Mesendoderm (in vitro differentiated cells): ENCODE data around the gene LIPN.

Source experiments
- DNase-seq: peaks from one replicate; pipeline ENCODE4 v3.0.0; 2013
- H2AK5ac ChIP-seq: 2 replicates; pipeline ENCODE4 v1.6.1; 2013; ENCODE audit warnings: low read length, inconsistent platforms
- H2BK120ac ChIP-seq: 2 replicates; pipeline ENCODE4 v1.6.1; 2013; ENCODE audit warnings: low read depth, mild to moderate bottlenecking, low read length, moderate library complexity, mixed read lengths
- H2BK15ac ChIP-seq: replicated peaks from 2 replicates; pipeline ENCODE4 v1.6.1; 2013; ENCODE audit warnings: low read depth, mild to moderate bottlenecking, moderate library complexity
- H2BK5ac ChIP-seq: 2 replicates; pipeline ENCODE4 v1.6.1; 2013; ENCODE audit warnings: low read length, inconsistent platforms
- H3K18ac ChIP-seq: 2 replicates; pipeline ENCODE4 v1.6.1; 2013; ENCODE audit warnings: mild to moderate bottlenecking, low read length, mixed read lengths
- H3K23ac ChIP-seq: one replicate; pipeline ENCODE4 v1.6.1; 2013; ENCODE audit warnings: low read length
- H3K27ac ChIP-seq: 2 replicates; pipeline ENCODE4 v1.5.1; 2013; ENCODE audit warnings: low read depth, mild to moderate bottlenecking, inconsistent platforms, low read length, moderate library complexity
- H3K27me3 ChIP-seq: 2 replicates; pipeline ENCODE4 v1.6.1; 2013; ENCODE audit warnings: low read length, control low read depth, mild to moderate bottlenecking, inconsistent platforms; ENCODE audit not compliant: insufficient read depth, poor library complexity
- H3K36me3 ChIP-seq: 2 replicates; pipeline ENCODE4 v1.6.1; 2013; ENCODE audit warnings: low read length, inconsistent platforms; ENCODE audit not compliant: control insufficient read depth, insufficient read depth
- H3K4ac ChIP-seq: one replicate; pipeline ENCODE4 v1.6.1; 2013; ENCODE audit warnings: low read depth, mild to moderate bottlenecking, low read length, moderate library complexity
- H3K4me1 ChIP-seq: 2 replicates; pipeline ENCODE4 v1.6.1; 2013; ENCODE audit warnings: low read depth, low read length, inconsistent platforms; ENCODE audit not compliant: control insufficient read depth
- H3K4me2 ChIP-seq: 2 replicates; pipeline ENCODE4 v1.6.1; 2013; ENCODE audit warnings: low read length
- H3K4me3 ChIP-seq: 2 replicates; pipeline ENCODE4 v1.5.1; 2013; ENCODE audit warnings: mild to moderate bottlenecking, low read length
- H3K56ac ChIP-seq: one replicate; pipeline ENCODE4 v1.6.1; 2013; ENCODE audit warnings: low read length
- H3K79me1 ChIP-seq: 2 replicates; pipeline ENCODE4 v1.6.1; 2013; ENCODE audit warnings: low read length, inconsistent platforms
- H3K79me2 ChIP-seq: 2 replicates; pipeline ENCODE4 v1.6.1; 2013; ENCODE audit warnings: mild to moderate bottlenecking, low read length; ENCODE audit not compliant: control insufficient read depth, insufficient read depth
- H3K9ac ChIP-seq: 2 replicates; pipeline ENCODE4 v1.6.1; 2013; ENCODE audit warnings: low read length, inconsistent platforms
- H4K5ac ChIP-seq: one replicate; pipeline ENCODE4 v1.6.1; 2013; ENCODE audit warnings: low read length
- H4K8ac ChIP-seq: one replicate; pipeline ENCODE4 v1.6.1; 2013; ENCODE audit warnings: low read depth, mild to moderate bottlenecking, control low read depth, low read length, moderate library complexity
- WGBS: extraction: QIAGEN DNeasy Blood & Tissue Kit; methylation state at CpG from one replicate; pipeline ENCODE4 v1.1.7; 2013; ENCODE audit warnings: low lambda C conversion rate, missing lambda C conversion rate; ENCODE audit not compliant: insufficient coverage; ENCODE audit errors: extremely low coverage; 5-methylcytosine and 5-hydroxymethylcytosine counted together

The LIPN gene

DNA sequence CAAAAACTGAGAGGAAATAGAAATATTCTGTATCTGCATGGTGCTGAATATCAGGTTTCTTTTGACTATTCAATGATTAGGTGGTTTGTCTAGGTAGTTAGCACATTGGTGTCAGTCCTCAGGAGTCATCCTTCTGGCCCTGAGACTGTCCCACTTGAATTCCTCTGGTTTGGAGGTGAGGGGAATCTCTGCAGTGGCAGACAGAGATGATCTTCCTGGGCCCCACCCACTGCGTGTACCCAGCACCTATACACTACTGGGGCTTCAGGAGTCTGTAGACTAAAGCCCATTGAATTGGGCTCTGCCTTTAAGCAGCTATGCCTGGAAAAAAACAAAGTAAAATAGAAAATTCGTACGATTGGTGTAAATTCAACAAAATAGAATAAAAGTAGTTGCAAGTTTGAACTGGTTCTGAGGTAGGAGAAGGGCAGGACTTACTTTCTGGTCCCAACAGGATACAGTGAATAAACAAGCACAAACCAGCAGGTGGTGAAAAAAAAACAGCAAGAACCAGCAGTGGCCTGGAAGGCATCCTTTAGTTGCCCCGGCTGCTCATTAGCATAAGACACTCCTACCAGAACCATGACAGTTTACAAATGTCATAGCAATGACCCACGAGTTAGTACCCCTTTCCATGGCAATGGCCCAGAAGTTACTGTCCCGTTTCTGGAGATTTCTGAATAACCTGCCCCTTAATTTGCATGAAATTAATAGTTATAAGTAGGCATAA is 44.4 kb downstream of the LIPN start:
- no peak overlapping the region for H4K5ac ChIP-seq
- H3K18ac ChIP-seq: no peak overlapping the region
- no peak overlapping the region for H3K27ac ChIP-seq
- H3K23ac ChIP-seq: no peak overlapping the region
- no CpG with 5 or more reads among the region's 6 CpGs for WGBS
- no peaks in the 10 kb centered on the region for H3K27me3 ChIP-seq
- H3K9ac ChIP-seq: no peak overlapping the region
- H2BK15ac ChIP-seq: no peak overlapping the region
- H3K79me1 ChIP-seq: no peaks in the 10 kb centered on the region
- no peak overlapping the region for H2BK120ac ChIP-seq
- H3K4me2 ChIP-seq: no peak overlapping the region
- DNase-seq: peak; percentile 84
- H3K4me1 ChIP-seq: peaks cover 4% of the 10 kb centered on the region
- H3K56ac ChIP-seq: no peak overlapping the region
- no peak overlapping the region for H4K8ac ChIP-seq
- no peaks in the 10 kb centered on the region for H3K79me2 ChIP-seq
- no peak overlapping the region for H2BK5ac ChIP-seq
- no peaks in the 10 kb centered on the region for H3K36me3 ChIP-seq
- H3K4ac ChIP-seq: no peak overlapping the region
- H3K4me3 ChIP-seq: no peak overlapping the region
- H2AK5ac ChIP-seq: no peak overlapping the region

DNA sequence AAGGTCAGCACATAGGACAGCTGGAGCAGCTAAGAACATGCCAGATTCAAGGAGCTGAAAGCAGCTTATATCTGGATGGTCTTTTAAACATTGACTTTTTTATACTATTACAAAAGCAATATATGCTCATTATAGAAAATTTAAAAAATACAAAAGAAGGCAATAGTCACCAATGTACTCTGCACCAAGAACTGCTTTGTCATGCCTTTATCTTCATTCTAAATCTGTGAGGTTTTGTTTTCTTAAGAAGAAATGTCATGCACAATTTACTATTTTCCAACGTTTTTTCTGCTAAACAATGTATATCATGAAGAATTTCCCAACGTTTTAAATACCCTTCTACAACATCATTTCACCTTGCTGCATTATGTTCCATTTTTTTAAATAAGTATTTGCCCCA is 45.5 kb downstream of the LIPN start:
- Histone ChIP-seq H3K4me3 (no peak overlapping the region), H4K5ac (no peak overlapping the region), H2BK120ac (no peak overlapping the region), H3K27me3 (no peaks in the 10 kb centered on the region), H3K36me3 (no peaks in the 10 kb centered on the region), H2AK5ac (no peak overlapping the region), H3K56ac (no peak overlapping the region), H3K18ac (no peak overlapping the region), H4K8ac (no peak overlapping the region), H2BK5ac (no peak overlapping the region), H3K9ac (no peak overlapping the region), H3K4me1 (peaks cover 4% of the 10 kb centered on the region), H2BK15ac (no peak overlapping the region), H3K79me1 (no peaks in the 10 kb centered on the region), H3K4me2 (no peak overlapping the region), H3K27ac (no peak overlapping the region), H3K79me2 (no peaks in the 10 kb centered on the region), H3K23ac (no peak overlapping the region), H3K4ac (no peak overlapping the region)
- no peak for DNase-seq
- 100% methylated on average over 2 of the region's 2 CpGs for WGBS

DNA sequence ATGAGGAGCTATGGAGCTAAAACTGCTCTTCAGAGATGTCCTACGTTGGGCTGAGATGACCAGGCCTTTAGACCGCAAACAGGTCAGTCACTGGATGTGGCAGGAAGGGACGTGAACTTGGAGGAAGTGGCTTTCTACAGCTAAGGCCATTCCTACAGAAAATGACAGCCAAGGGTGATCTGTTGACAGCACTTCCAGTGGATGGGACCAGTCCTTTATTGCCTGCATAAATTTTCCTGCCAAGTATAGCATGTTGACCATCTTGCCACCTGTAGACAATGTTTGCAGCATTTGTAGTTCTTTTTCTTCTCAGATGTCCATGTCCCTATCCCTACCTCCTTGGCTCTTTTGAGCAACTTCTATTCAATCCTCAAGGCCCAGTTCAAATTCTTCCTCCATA is 46.1 kb downstream of the LIPN start:
- no peak overlapping the region for H2BK15ac ChIP-seq
- H4K5ac ChIP-seq: no peak overlapping the region
- WGBS: no CpG with 5 or more reads among the region's 3 CpGs
- H3K79me2 ChIP-seq: no peaks in the 10 kb centered on the region
- no peak overlapping the region for H3K9ac ChIP-seq
- no peak overlapping the region for H3K4me3 ChIP-seq
- H3K56ac ChIP-seq: no peak overlapping the region
- H3K23ac ChIP-seq: no peak overlapping the region
- no peak overlapping the region for H2BK120ac ChIP-seq
- DNase-seq: no peak
- H3K4ac ChIP-seq: no peak overlapping the region
- no peak overlapping the region for H2BK5ac ChIP-seq
- H3K18ac ChIP-seq: no peak overlapping the region
- no peaks in the 10 kb centered on the region for H3K27me3 ChIP-seq
- no peaks in the 10 kb centered on the region for H3K36me3 ChIP-seq
- H3K4me1 ChIP-seq: peaks cover 4% of the 10 kb centered on the region
- no peaks in the 10 kb centered on the region for H3K79me1 ChIP-seq
- no peak overlapping the region for H3K4me2 ChIP-seq
- H3K27ac ChIP-seq: no peak overlapping the region
- H4K8ac ChIP-seq: no peak overlapping the region
- no peak overlapping the region for H2AK5ac ChIP-seq

DNA sequence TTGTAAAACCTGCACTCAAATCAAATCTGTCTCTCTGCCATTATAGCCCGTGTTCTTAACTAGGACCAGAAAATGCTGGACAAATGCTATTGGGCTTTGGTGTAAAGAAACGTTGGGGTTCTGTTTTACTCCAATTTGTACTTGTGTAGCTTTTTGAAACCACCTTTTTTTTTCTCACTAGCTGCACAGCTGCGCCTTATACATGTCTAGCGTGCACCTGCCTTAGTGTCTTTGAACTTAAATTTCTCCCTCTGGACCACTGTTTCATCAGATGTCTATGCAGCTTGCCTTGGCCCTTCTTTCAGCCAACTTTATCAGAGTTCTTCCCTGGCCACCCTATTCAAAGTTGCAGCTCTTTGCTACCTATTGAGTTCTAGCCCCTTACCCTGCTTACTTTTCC is 49.8 kb downstream of the LIPN start:
- no peak overlapping the region for H2AK5ac ChIP-seq
- H3K79me1 ChIP-seq: no peaks in the 10 kb centered on the region
- H3K27me3 ChIP-seq: no peaks in the 10 kb centered on the region
- H3K4me1 ChIP-seq: peaks cover 2% of the 10 kb centered on the region
- H3K18ac ChIP-seq: no peak overlapping the region
- no peak overlapping the region for H2BK5ac ChIP-seq
- no peak overlapping the region for H4K5ac ChIP-seq
- no peak overlapping the region for H3K4me2 ChIP-seq
- no peak overlapping the region for H2BK15ac ChIP-seq
- H3K4ac ChIP-seq: no peak overlapping the region
- H4K8ac ChIP-seq: no peak overlapping the region
- no peak for DNase-seq
- no peak overlapping the region for H3K9ac ChIP-seq
- no peak overlapping the region for H3K27ac ChIP-seq
- no peaks in the 10 kb centered on the region for H3K79me2 ChIP-seq
- no peak overlapping the region for H3K56ac ChIP-seq
- H3K36me3 ChIP-seq: no peaks in the 10 kb centered on the region
- H2BK120ac ChIP-seq: no peak overlapping the region
- WGBS: no CpG with 5 or more reads among the region's 4 CpGs
- no peak overlapping the region for H3K4me3 ChIP-seq
- H3K23ac ChIP-seq: no peak overlapping the region

DNA sequence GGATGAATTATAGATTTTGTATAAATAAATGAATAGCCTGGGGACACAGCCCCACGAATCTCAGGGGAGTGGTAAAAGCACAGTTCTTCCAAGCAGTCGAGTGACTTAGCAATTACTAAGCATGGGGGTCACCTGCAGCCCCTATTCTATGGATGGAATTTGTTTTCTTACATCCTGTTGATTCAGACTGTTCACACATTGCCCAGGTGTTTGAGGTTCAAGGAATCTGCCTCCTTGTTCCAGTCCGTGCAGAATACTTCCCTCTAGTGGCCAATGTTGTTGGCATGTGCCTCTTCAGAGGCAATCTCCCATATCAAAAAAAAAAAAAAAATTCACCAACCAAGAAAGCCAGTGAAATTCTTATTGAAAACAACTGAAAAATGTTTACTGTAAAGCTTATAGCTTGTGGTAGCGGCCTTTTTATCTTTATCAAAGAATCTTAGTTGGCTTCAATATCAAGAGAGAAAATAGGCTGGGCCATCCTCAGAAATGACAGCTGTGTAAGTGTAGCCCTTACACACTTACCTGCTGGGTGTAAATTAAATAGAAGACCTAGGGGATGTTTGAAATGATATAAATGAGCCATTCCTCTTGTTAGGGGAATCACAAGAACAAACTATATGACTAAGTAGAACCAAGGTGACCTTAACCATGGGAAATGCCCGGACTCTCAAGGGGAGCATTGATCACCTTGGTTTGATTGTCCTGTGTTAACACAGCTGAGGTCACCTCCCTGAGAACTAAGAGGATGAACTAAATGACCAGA is 50.6 kb downstream of the LIPN start:
- no peak overlapping the region for H3K4me2 ChIP-seq
- no peaks in the 10 kb centered on the region for H3K79me1 ChIP-seq
- H3K18ac ChIP-seq: no peak overlapping the region
- H4K8ac ChIP-seq: no peak overlapping the region
- no CpG with 5 or more reads among the region's 5 CpGs for WGBS
- peak; percentile 80 for DNase-seq
- H3K4ac ChIP-seq: no peak overlapping the region
- H3K4me1 ChIP-seq: peaks cover 2% of the 10 kb centered on the region
- H2AK5ac ChIP-seq: no peak overlapping the region
- H3K27ac ChIP-seq: no peak overlapping the region
- no peaks in the 10 kb centered on the region for H3K79me2 ChIP-seq
- no peak overlapping the region for H2BK15ac ChIP-seq
- no peak overlapping the region for H3K23ac ChIP-seq
- H2BK5ac ChIP-seq: no peak overlapping the region
- H2BK120ac ChIP-seq: no peak overlapping the region
- H3K9ac ChIP-seq: no peak overlapping the region
- no peaks in the 10 kb centered on the region for H3K36me3 ChIP-seq
- no peak overlapping the region for H3K56ac ChIP-seq
- no peak overlapping the region for H4K5ac ChIP-seq
- no peak overlapping the region for H3K4me3 ChIP-seq
- no peaks in the 10 kb centered on the region for H3K27me3 ChIP-seq
